Activated CD8-positive, alpha-beta T cell treated with anti-CD3 and anti-CD28 coated beads for 36 hours (primary cell): ENCODE data around the gene TRAPPC3L. TPM values are rescaled to one million over a fixed set of nuclear protein-coding genes. Genes with fewer than 3 reads are reported as not detected.

Experiments used
- ATAC-seq: fragments of 200-7000 bp; cut with Tn5 transposase; one replicate; pipeline ENCODE4 v1.10.0; 2021; ENCODE audit warnings: mild to moderate bottlenecking, moderate library complexity
- CTCF ChIA-PET: fragments of 350-600 bp; sonication (Branson Sonifier 250); formaldehyde crosslinking; loops from one replicate; lab custom pipeline; 2021; ENCODE audit warnings: antibody characterized with exemption; lab: Charles Lee
- POLR2A ChIA-PET: fragments of 350-600 bp; sonication (Branson Sonifier 250); formaldehyde crosslinking; loops from one replicate; lab custom pipeline; 2021; ENCODE audit warnings: antibody characterized with exemption; lab: Charles Lee
- DNase-seq: peaks from one replicate; pipeline ENCODE4 v3.0.0-alpha.2; 2020
- H3K27ac Mint-ChIP-seq: one replicate; pipeline ENCODE4 v1.8.0; 2021; ENCODE audit warnings: mild to moderate bottlenecking, mixed read lengths
- H3K27me3 Mint-ChIP-seq: one replicate; pipeline ENCODE4 v1.8.0; 2021; ENCODE audit warnings: mixed read lengths
- H3K36me3 Mint-ChIP-seq: one replicate; pipeline ENCODE4 v1.8.0; 2021; ENCODE audit warnings: low read depth, mixed read lengths
- H3K4me1 Mint-ChIP-seq: one replicate; pipeline ENCODE4 v1.8.0; 2021; ENCODE audit warnings: low read depth, mixed read lengths
- H3K4me3 Mint-ChIP-seq: one replicate; pipeline ENCODE4 v1.8.0; 2021; ENCODE audit warnings: mild to moderate bottlenecking, moderate library complexity, mixed read lengths
- H3K9me3 Mint-ChIP-seq: one replicate; pipeline ENCODE4 v1.8.0; 2021; ENCODE audit warnings: mixed read lengths
- CTCF ChIP-seq: fragments of 200-600 bp; IDR thresholded peaks from one replicate; pipeline ENCODE4 v1.8.0; 2022; ENCODE audit warnings: antibody characterized with exemption, mild to moderate bottlenecking
- intact Hi-C: fragments of 100-400 bp; cut with micrococcal nuclease; formaldehyde crosslinking; loops from one replicate; pipeline ENCODE4 v1.10.0; 2022
- total RNA-seq, 2 experiments: library from RNA; stranded (reverse); gene quantifications; one replicate each; pipeline ENCODE4 v1.2.3, GENCODE V29; 2021

The TRAPPC3L gene
- total RNA-seq, 2 experiments from 2014 or later: not detected

GRCh38 chr6:116528133-116528532 lies 17.4 kb downstream of the TRAPPC3L start:
- peaks cover 9% of the 10 kb centered on the region for H3K27me3 Mint-ChIP-seq
- ATAC-seq: no peak
- CTCF ChIA-PET: no interaction called here
- no peaks in the 10 kb centered on the region for H3K36me3 Mint-ChIP-seq
- intact Hi-C loops: no loop called here
- no peak overlapping the region for H3K27ac Mint-ChIP-seq
- DNase-seq: no peak
- no peak overlapping the region for H3K4me3 Mint-ChIP-seq
- no peaks in the 10 kb centered on the region for H3K9me3 Mint-ChIP-seq
- no peaks in the 10 kb centered on the region for H3K4me1 Mint-ChIP-seq
- POLR2A ChIA-PET: no interaction called here
- no peak for TF ChIP-seq CTCF

DNA sequence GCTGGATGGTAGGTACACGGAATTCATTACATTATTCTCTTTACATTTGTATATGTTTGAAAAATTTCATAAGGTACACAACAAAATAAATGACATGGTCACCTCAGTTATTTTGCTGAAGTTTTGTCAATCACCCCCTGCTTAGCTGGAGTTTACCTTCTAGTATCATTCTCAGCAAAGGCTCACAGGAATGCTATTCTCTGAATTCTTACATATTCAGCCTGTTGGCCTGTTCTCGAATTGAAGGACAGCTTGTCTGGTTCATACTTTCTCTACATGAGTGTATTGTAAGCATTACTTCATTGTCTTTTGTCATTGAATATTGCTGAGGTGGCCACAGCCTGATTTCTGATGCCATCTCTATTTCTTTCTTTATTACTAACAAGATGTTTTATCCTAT lies 21.2 kb downstream of the TRAPPC3L start:
- intact Hi-C loops: no loop called here
- DNase-seq (no peak), ATAC-seq (no peak)
- Mint-ChIP-seq H3K4me3 (no peak overlapping the region), H3K27ac (no peak overlapping the region), H3K36me3 (no peaks in the 10 kb centered on the region), H3K4me1 (no peaks in the 10 kb centered on the region), H3K27me3 (peaks cover 2% of the 10 kb centered on the region), H3K9me3 (no peaks in the 10 kb centered on the region)
- ChIA-PET POLR2A (interaction anchor here (0.6 kb wide), 1 partner anchor 163 kb away, joined by 4 read pairs; no protein-coding TSS in a partner anchor), CTCF (interaction anchor here (1.0 to 1.6 kb wide), 3 partner anchors 9 to 11 kb away, joined by 3 to 4 read pairs (median 3); no protein-coding TSS in a partner anchor)
- no peak for TF ChIP-seq CTCF

DNA sequence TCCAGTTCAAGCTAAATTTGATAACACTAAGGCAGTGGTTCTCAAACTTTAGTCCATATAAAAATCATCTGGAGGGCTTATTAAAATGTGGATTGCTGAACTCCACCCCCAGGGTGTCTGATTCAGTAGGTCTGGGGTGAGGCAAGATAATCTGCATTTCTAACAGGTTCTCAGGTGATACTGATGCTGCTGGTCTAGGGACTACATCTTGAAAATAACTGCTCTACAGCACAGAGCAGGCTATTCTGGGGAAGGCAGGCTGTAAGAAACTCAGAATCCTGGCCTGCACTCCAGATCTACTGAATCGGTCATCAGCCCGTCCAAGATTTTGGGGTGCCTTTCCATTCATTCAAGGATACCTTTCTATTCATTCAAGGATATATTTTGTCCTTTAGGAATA lies 22.6 kb downstream of the TRAPPC3L start:
- no peaks in the 10 kb centered on the region for H3K9me3 Mint-ChIP-seq
- H3K36me3 Mint-ChIP-seq: no peaks in the 10 kb centered on the region
- no peaks in the 10 kb centered on the region for H3K4me1 Mint-ChIP-seq
- intact Hi-C loops: no loop called here
- DNase-seq (no peak), ATAC-seq (no peak)
- TF ChIP-seq CTCF: no peak
- H3K4me3 Mint-ChIP-seq: no peak overlapping the region
- H3K27ac Mint-ChIP-seq: no peak overlapping the region
- POLR2A ChIA-PET: no interaction called here
- H3K27me3 Mint-ChIP-seq: peaks cover 2% of the 10 kb centered on the region
- CTCF ChIA-PET: interaction anchor here (0.8 to 2.2 kb wide), 6 partner anchors 9 to 254 kb away, joined by 3 to 7 read pairs (median 4); no protein-coding TSS in a partner anchor

GRCh38 chr6:116518621-116519368 lies 26.7 kb downstream of the TRAPPC3L start:
- intact Hi-C loops: no loop called here
- Mint-ChIP-seq H3K36me3 (no peaks in the 10 kb centered on the region), H3K27me3 (no peaks in the 10 kb centered on the region), H3K27ac (no peak overlapping the region), H3K4me3 (no peak overlapping the region), H3K9me3 (no peaks in the 10 kb centered on the region), H3K4me1 (no peaks in the 10 kb centered on the region)
- TF ChIP-seq CTCF: no peak
- ChIA-PET CTCF (interaction anchor here (1.4 to 1.5 kb wide), 2 partner anchors 42 to 290 kb away, joined by 4 to 6 read pairs; no protein-coding TSS in a partner anchor), POLR2A (no interaction called here)
- ATAC-seq: no peak
- no peak for DNase-seq

DNA sequence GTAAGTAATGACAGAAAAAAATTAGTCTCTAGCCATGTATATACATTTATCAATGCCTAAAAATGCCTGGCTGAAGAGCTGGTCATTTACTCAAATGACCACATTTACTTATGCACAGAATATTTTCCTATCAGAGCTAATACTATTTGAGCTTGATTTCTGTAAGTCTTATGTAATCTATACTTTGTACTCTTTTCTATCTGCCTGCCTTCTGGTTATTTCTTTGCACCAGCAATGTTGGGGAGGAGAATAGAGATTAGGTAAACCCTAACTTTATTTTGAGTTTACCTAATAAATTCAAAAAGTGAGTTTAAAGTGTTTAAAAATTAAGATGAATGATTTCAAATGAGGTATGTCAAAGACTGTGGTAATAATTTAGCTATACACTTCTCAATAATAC lies 30.3 kb downstream of the TRAPPC3L start:
- POLR2A ChIA-PET: no interaction called here
- TF ChIP-seq CTCF: no peak
- ATAC-seq (no peak), DNase-seq (no peak)
- Mint-ChIP-seq H3K27me3 (no peaks in the 10 kb centered on the region), H3K4me1 (no peaks in the 10 kb centered on the region), H3K36me3 (no peaks in the 10 kb centered on the region), H3K27ac (no peak overlapping the region), H3K9me3 (no peaks in the 10 kb centered on the region), H3K4me3 (no peak overlapping the region)
- intact Hi-C loops: no loop called here
- CTCF ChIA-PET: interaction anchor here (0.7 to 3.2 kb wide), 5 partner anchors 17 to 227 kb away, joined by 3 to 12 read pairs (median 3); no protein-coding TSS in a partner anchor
